HepG2 (cell line): ENCODE results near the gene FEM1B. TPM values are rescaled to one million over a fixed set of nuclear protein-coding genes. Genes with fewer than 3 reads are reported as not detected.

Experiments
- ATAC-seq: fragments of 200-7000 bp; cut with Tn5 transposase; 3 replicates; pipeline ENCODE4 v1.9.1; 2020; ENCODE audit warnings: mild to moderate bottlenecking, moderate library complexity
- BruUV-seq: library from RNA; stranded (reverse); fragments of 400-500 nt; replicated peaks from 2 replicates; lab custom pipeline; 2021; lab: Mats Ljungman, UMichigan
- CTCF ChIA-PET: fragments of 300-600 bp; formaldehyde crosslinking; extraction: SDS; loops from one replicate; lab custom pipeline; 2021; ENCODE audit warnings: low total read pairs, inconsistent platforms, low intra/inter-chr PET ratio; lab: Yijun Ruan, JAX
- POLR2A ChIA-PET: fragments of 350-600 bp; sonication (Branson Sonifier 250); formaldehyde crosslinking; loops from one replicate; lab custom pipeline; 2020; ENCODE audit warnings: antibody characterized with exemption, inconsistent platforms; lab: Yijun Ruan, JAX
- DNase-seq: peaks from one replicate; pipeline ENCODE4 v3.0.0-alpha.2; 2015; ENCODE audit warnings: low spot score
- FAIRE-seq: peaks from 3 replicates; lab custom pipeline; 2011; peaks lifted over from hg19 to GRCh38; lab: Jason Lieb, UNC
- H2AFZ ChIP-seq: one replicate; pipeline ENCODE4 v1.6.1; 2011; ENCODE audit warnings: low read length, inconsistent platforms
- H3K27ac ChIP-seq: fragments of 300-600 bp; 3 replicates; pipeline ENCODE4 v1.8.0; 2011; ENCODE audit warnings: mixed run types, mild to moderate bottlenecking, mixed read lengths, low read length, inconsistent platforms; ENCODE audit not compliant: insufficient read depth; ENCODE audit errors: extremely low read length
- H3K27me3 ChIP-seq, 2 experiments: fragments of 200-600 bp in 1 of 2; 2 replicates in 1 of 2; 3 replicates in 1 of 2; pipeline versions ENCODE4 v1.6.0 to v1.8.0; 2011; ENCODE audit warnings: low read length in 2 of 2, mild to moderate bottlenecking in 2 of 2, moderate library complexity in 2 of 2, inconsistent platforms in 1 of 2; ENCODE audit not compliant: insufficient read depth in 2 of 2, control insufficient read depth in 1 of 2
- H3K36me3 ChIP-seq, 2 experiments: fragments of 200-600 bp in 1 of 2; replicated peaks in 1 of 2; 2 replicates in 1 of 2; 3 replicates in 1 of 2; pipeline versions ENCODE4 v1.5.1 to v1.8.0; 2011; ENCODE audit warnings: low read length in 2 of 2, inconsistent platforms in 1 of 2; ENCODE audit not compliant: insufficient read depth in 2 of 2, control insufficient read depth in 1 of 2
- H3K4me1 ChIP-seq: 2 replicates; pipeline ENCODE4 v1.5.1; 2012; ENCODE audit warnings: low read length, inconsistent platforms; ENCODE audit not compliant: insufficient read depth
- H3K4me2 ChIP-seq: 2 replicates; pipeline ENCODE4 v1.6.0; 2011; ENCODE audit warnings: low read depth, low read length, inconsistent platforms
- H3K4me3 ChIP-seq, 3 experiments: fragments of 200-600 bp in 1 of 3; sonication (generic), shearing (Covaris generic) in 1 of 3; replicated peaks in 1 of 3; 2 replicates each; pipeline ENCODE4 v1.5.1; 2011 to 2016; ENCODE audit warnings: low read length in 3 of 3, inconsistent platforms in 2 of 3, low read depth in 2 of 3, mild to moderate bottlenecking in 2 of 3, control low read depth in 1 of 3, mixed read lengths in 1 of 3; ENCODE audit not compliant: insufficient read depth in 1 of 3
- H3K79me2 ChIP-seq: one replicate; pipeline ENCODE4 v1.6.1; 2011; ENCODE audit warnings: low read length, inconsistent platforms; ENCODE audit not compliant: insufficient read depth
- H3K9ac ChIP-seq: 2 replicates; pipeline ENCODE4 v1.6.0; 2011; ENCODE audit warnings: mild to moderate bottlenecking, low read depth, low read length, inconsistent platforms; ENCODE audit not compliant: insufficient read depth
- H3K9me3 ChIP-seq: 2 replicates; pipeline ENCODE4 v1.5.1; 2012; ENCODE audit warnings: mild to moderate bottlenecking, low read length
- H4K20me1 ChIP-seq: 2 replicates; pipeline ENCODE4 v1.6.0; 2011; ENCODE audit warnings: inconsistent platforms, mild to moderate bottlenecking, low read length, moderate library complexity; ENCODE audit not compliant: insufficient read depth
- BCL3 ChIP-seq: sonication (generic); formaldehyde crosslinking; IDR thresholded peaks from 2 replicates; pipeline ENCODE4 v1.5.1; 2020; ENCODE audit warnings: mild to moderate bottlenecking, missing genetic modification reagents, moderate library complexity
- IRF2 ChIP-seq: IDR thresholded peaks from 2 replicates; pipeline ENCODE4 v1.6.1; 2018; ENCODE audit warnings: missing genetic modification reagents, missing compliant biosample characterization
- MTA3 ChIP-seq: sonication (generic); formaldehyde crosslinking; IDR thresholded peaks from 2 replicates; pipeline ENCODE4 v1.4.0; 2020; ENCODE audit warnings: missing genetic modification reagents
- NFATC3 ChIP-seq: sonication (generic); formaldehyde crosslinking; IDR thresholded peaks from 2 replicates; pipeline ENCODE4 v1.5.1; 2020; ENCODE audit warnings: mild to moderate bottlenecking, missing genetic modification reagents
- PAXIP1 ChIP-seq: sonication (generic); formaldehyde crosslinking; conservative IDR thresholded peaks from 2 replicates; pipeline ENCODE4 v1.4.0; 2020; ENCODE audit warnings: mild to moderate bottlenecking, missing genetic modification reagents, moderate library complexity
- POGK ChIP-seq: sonication (generic); formaldehyde crosslinking; conservative IDR thresholded peaks from 2 replicates; pipeline ENCODE4 v1.8.0; 2022; ENCODE audit warnings: mild to moderate bottlenecking, moderate library complexity, missing genetic modification reagents
- SMARCE1 ChIP-seq: fragments of 450-650 bp; IDR thresholded peaks from 2 replicates; pipeline ENCODE4 v1.6.1; 2017; ENCODE audit warnings: borderline replicate concordance
- TOPORS ChIP-seq: sonication (generic); formaldehyde crosslinking; IDR thresholded peaks from 2 replicates; pipeline ENCODE4 v1.8.0; 2023; ENCODE audit warnings: mild to moderate bottlenecking, missing genetic modification reagents
- ZNF33A ChIP-seq: sonication (generic); formaldehyde crosslinking; IDR thresholded peaks from 2 replicates; pipeline ENCODE4 v1.5.1; 2020; ENCODE audit warnings: missing genetic modification reagents, mild to moderate bottlenecking, moderate library complexity, borderline replicate concordance
- ZNF558 ChIP-seq: sonication (generic); formaldehyde crosslinking; IDR thresholded peaks from 2 replicates; pipeline ENCODE4 v1.9.0; 2022; ENCODE audit warnings: mild to moderate bottlenecking, missing genetic modification reagents, borderline replicate concordance
- WGBS: methylation state at CpG from one replicate; pipeline ENCODE4 v1.1.6; 2017; ENCODE audit warnings: low lambda C conversion rate; 5-methylcytosine and 5-hydroxymethylcytosine counted together
- in situ Hi-C: cut with HindIII; loops from 2 replicates; pipeline ENCODE4 v1.10.0; 2017; ENCODE audit warnings: low pct_unique_long_range_greater_than_20kb; ENCODE audit not compliant: extremely low pct_ligation_motif_present
- intact Hi-C: fragments of 100-400 bp; cut with micrococcal nuclease; formaldehyde crosslinking; loops from one replicate; pipeline ENCODE4 v1.10.0; 2022; ENCODE audit not compliant: unreplicated experiment
- polyA plus RNA-seq, 8 experiments: library from polyadenylated mRNA; depleted of rRNA in 3 of 8; stranded (reverse) in 7 of 8; unstranded in 1 of 8; fragments of >200 nt; fragmentation: Illumina TruSeq in 4 of 8; extraction: Trizol in 4 of 8; gene quantifications; 2 replicates each; pipeline versions ENCODE4 v1.2.1 to v1.2.3, GENCODE V29; 2011 to 2016; ENCODE audit warnings: low read depth in 4 of 8, missing spikeins in 1 of 8, mixed read lengths in 1 of 8; ENCODE audit not compliant: insufficient read depth in 1 of 8
- total RNA-seq, 5 experiments: library from RNA; depleted of rRNA; stranded (reverse); fragments of >200 nt; fragmentation: Illumina TruSeq; extraction: Trizol; gene quantifications; 2 replicates each; pipeline ENCODE4 v1.2.3, GENCODE V29; 2016; ENCODE audit warnings: low read depth in 1 of 5

FEM1B gene
- total and polyA plus RNA-seq, 2 of the 13 experiments (the other 11 are each of a cell fraction or from before 2014, with no cell fraction given) = 38.1 to 40.0 TPM

GRCh38 chr15:68302729-68303128, 25.2 kb downstream of the FEM1B start:
- H3K9ac ChIP-seq = no peak overlapping the region
- H3K27me3 ChIP-seq = no peaks in the 10 kb centered on the region
- no peak for DNase-seq
- peaks cover 79% of the 10 kb centered on the region for H3K4me1 ChIP-seq
- no peaks in the 10 kb centered on the region for H3K36me3 ChIP-seq
- H3K4me3 ChIP-seq = no peak overlapping the region
- H2AFZ ChIP-seq = no peak overlapping the region
- no peaks in the 10 kb centered on the region for H3K79me2 ChIP-seq
- no peak for FAIRE-seq
- CTCF ChIA-PET = no interaction called here
- no peaks in the 10 kb centered on the region for H4K20me1 ChIP-seq
- no peaks in the 10 kb centered on the region for H3K9me3 ChIP-seq
- no peak overlapping the region for H3K27ac ChIP-seq
- POLR2A ChIA-PET = interaction anchor here (1.0 kb wide), 1 partner anchor 25 kb away, joined by 5 read pairs; the partner anchor contains the start of gene FEM1B
- H3K4me2 ChIP-seq = no peak overlapping the region
- TF ChIP-seq IRF2 (CRISPR knock-in tag) (no peak), ZNF558 (CRISPR knock-in tag) (no peak), BCL3 (CRISPR knock-in tag) (no peak), ZNF33A (no peak), NFATC3 (CRISPR knock-in tag) (no peak), MTA3 (CRISPR knock-in tag) (no peak), PAXIP1 (no peak), SMARCE1 (no peak), POGK (CRISPR knock-in tag) (no peak), TOPORS (CRISPR knock-in tag) (no peak)
- no peak for ATAC-seq
- in situ Hi-C loops (loop anchor here (5.0 kb wide), 1 partner anchor 45 kb away; no protein-coding TSS in a partner anchor), intact Hi-C loops (no loop called here)
- WGBS = no CpG with 5 or more reads among the region's 6 CpGs
- BruUV-seq = no TSS peak
